Activated CD8-positive, alpha-beta T cell treated with anti-CD3 and anti-CD28 coated beads, Interleukin-2, amount 10 ng/mL, durations not matched to agents 7 days and 5 days (primary cell): ENCODE data around the gene BAAT. TPM values are rescaled to one million over a fixed set of nuclear protein-coding genes. Genes with fewer than 3 reads are reported as not detected.

Source experiments
- ATAC-seq: fragments of 150-1000 bp; cut with Tn5 transposase; one replicate; pipeline ENCODE4 v1.10.0; 2021; ENCODE audit warnings: moderate library complexity
- CTCF ChIA-PET: fragments of 350-600 bp; sonication (Branson Sonifier 250); formaldehyde crosslinking; loops from one replicate; lab custom pipeline; 2021; ENCODE audit warnings: antibody characterized with exemption; lab: Charles Lee
- POLR2A ChIA-PET: fragments of 350-600 bp; sonication (Branson Sonifier 250); formaldehyde crosslinking; loops from one replicate; lab custom pipeline; 2021; ENCODE audit warnings: antibody characterized with exemption; lab: Charles Lee
- DNase-seq: peaks from one replicate; pipeline ENCODE4 v3.0.0-alpha.2; 2020
- H3K27ac Mint-ChIP-seq: one replicate; pipeline ENCODE4 v1.8.0; 2021; ENCODE audit warnings: mild to moderate bottlenecking, mixed read lengths
- H3K27me3 Mint-ChIP-seq: one replicate; pipeline ENCODE4 v1.8.0; 2021; ENCODE audit warnings: low read depth, mixed read lengths
- H3K36me3 Mint-ChIP-seq: one replicate; pipeline ENCODE4 v1.8.0; 2021; ENCODE audit warnings: low read depth, mixed read lengths
- H3K4me1 Mint-ChIP-seq: one replicate; pipeline ENCODE4 v1.8.0; 2021; ENCODE audit warnings: low read depth, mixed read lengths
- H3K4me3 Mint-ChIP-seq: one replicate; pipeline ENCODE4 v1.8.0; 2021; ENCODE audit warnings: mild to moderate bottlenecking, mixed read lengths
- H3K9me3 Mint-ChIP-seq: one replicate; pipeline ENCODE4 v1.8.0; 2022; ENCODE audit warnings: mixed read lengths; ENCODE audit not compliant: insufficient read depth
- total RNA-seq, 2 experiments: library from RNA; stranded (reverse); gene quantifications; one replicate each; pipeline ENCODE4 v1.2.3, GENCODE V29; 2021

BAAT gene
- total RNA-seq, 2 experiments from 2014 or later, result not detected

DNA sequence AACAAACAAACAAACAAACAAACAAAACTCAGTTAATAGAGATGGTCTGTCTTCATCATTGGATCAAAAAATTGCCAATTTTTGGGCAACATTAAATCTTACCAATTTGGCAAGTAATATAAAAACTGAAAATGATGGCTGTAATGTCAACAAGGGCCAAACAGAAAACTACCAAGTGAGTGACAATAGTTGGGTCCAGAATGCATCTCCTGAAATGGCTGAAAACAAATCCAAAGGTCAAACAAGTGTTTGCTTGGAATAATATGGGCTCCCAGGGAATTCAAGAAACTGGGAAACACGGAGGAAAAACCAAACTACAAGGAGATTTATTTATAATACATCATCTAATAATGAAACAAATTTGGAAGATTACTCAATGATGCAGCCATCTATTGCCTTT lies 25.1 kb downstream of the BAAT start:
- ATAC-seq (no peak), DNase-seq (no peak)
- Mint-ChIP-seq H3K4me3 (no peak overlapping the region), H3K9me3 (no peaks in the 10 kb centered on the region), H3K4me1 (no peaks in the 10 kb centered on the region), H3K27me3 (peaks cover 2% of the 10 kb centered on the region), H3K27ac (no peak overlapping the region), H3K36me3 (no peaks in the 10 kb centered on the region)
- ChIA-PET CTCF (no interaction called here), POLR2A (no interaction called here)

DNA sequence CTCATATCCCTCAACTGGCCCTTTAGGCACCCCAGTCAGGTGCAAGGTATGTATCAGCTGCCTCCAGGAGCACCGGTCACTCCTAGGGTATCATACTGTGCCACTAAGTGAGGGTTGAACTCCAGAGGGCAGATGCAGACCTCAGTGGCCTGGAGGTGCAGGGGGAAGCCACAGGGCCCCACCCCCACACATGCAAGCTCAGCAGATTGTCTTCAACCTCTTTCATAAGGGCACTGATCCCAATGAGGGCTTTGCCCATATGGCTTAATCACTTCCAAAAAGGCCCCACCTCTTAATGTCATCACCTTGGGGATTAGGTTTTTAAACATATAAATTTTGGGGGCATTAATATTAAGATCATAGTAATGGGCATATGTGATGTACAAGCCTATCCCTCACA lies 28.2 kb downstream of the BAAT start:
- Mint-ChIP-seq H3K27ac (no peak overlapping the region), H3K4me3 (no peak overlapping the region), H3K4me1 (no peaks in the 10 kb centered on the region), H3K27me3 (peaks cover 2% of the 10 kb centered on the region), H3K9me3 (no peaks in the 10 kb centered on the region), H3K36me3 (no peaks in the 10 kb centered on the region)
- POLR2A ChIA-PET, result no interaction called here
- no peak for DNase-seq
- ATAC-seq, result no peak
- CTCF ChIA-PET, result no interaction called here

DNA sequence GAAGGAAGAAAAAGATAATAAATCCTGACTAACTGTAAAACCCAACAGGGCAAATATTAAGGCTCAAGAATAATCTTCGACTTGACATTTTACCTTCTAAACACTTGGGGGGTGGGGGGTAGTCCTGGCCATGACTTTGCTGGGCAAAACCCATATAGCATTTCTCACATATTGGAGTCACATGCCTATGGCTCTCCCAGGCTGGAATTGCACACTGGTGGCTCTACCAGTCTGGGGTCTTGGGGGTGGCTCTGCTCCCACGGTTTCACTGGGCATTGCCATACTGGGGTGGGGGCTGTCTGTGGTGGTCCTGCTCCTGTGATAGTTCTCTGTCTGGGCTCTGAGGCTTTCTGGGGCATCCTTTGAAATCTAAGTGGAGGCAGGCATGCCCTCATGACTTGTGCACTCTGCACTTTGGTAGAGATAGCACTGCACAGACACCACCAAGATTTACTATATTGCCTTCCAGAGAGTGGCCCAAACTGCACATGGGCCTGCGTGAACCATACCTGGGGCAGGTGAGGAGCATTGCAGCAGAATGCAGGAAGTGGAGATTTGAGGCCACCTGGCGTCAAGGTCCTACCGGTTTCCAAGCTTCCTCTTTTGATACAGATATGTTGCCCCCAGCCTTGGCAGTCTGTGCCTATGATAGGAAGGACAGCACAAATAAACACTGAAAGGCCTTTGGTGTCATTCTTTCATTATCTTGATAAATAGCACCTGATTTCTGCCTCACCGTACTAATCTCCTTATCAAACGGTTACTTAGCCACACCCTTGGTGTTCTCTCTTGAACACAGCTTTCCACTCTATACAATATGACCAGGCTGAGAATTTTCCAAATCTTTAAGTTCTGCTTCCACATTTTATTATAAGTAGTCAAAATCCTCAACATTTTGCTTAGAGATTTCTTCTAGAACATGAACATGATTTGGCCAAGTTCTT lies 29.8 kb downstream of the BAAT start:
- POLR2A ChIA-PET, result no interaction called here
- Mint-ChIP-seq H3K4me3 (no peak overlapping the region), H3K36me3 (no peaks in the 10 kb centered on the region), H3K27me3 (peaks cover 3% of the 10 kb centered on the region), H3K9me3 (no peaks in the 10 kb centered on the region), H3K27ac (no peak overlapping the region), H3K4me1 (no peaks in the 10 kb centered on the region)
- DNase-seq, result no peak
- ATAC-seq, result no peak
- CTCF ChIA-PET, result no interaction called here

GRCh38 chr9:101354143-101354764 lies 30.6 kb downstream of the BAAT start:
- DNase-seq (no peak), ATAC-seq (no peak)
- ChIA-PET CTCF (no interaction called here), POLR2A (no interaction called here)
- H3K4me1 Mint-ChIP-seq, result no peaks in the 10 kb centered on the region
- no peak overlapping the region for H3K27ac Mint-ChIP-seq
- no peaks in the 10 kb centered on the region for H3K9me3 Mint-ChIP-seq
- H3K27me3 Mint-ChIP-seq, result peaks cover 5% of the 10 kb centered on the region
- H3K36me3 Mint-ChIP-seq, result no peaks in the 10 kb centered on the region
- H3K4me3 Mint-ChIP-seq, result no peak overlapping the region

DNA sequence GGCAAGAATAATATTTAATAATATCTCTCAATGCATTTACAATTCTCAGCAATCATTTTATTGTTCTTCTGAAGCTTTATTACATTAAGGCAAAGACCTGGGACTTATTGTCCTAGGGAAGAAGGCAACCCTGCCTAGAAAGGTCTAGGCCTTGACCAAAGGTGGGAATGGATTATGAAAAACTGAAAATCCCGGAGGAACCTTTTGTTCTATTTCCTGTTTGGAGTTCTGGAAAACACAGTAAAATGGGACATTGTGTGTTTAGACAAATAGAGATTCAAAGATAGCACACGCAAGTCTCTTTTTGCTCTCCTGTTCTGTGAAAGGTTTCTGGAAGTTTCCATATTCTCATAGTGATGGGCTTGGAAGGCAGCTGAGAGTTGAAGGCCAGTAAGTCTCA lies 31.1 kb downstream of the BAAT start:
- Mint-ChIP-seq H3K4me3 (no peak overlapping the region), H3K27ac (no peak overlapping the region), H3K9me3 (no peaks in the 10 kb centered on the region), H3K27me3 (peaks cover 7% of the 10 kb centered on the region), H3K36me3 (no peaks in the 10 kb centered on the region), H3K4me1 (no peaks in the 10 kb centered on the region)
- no peak for ATAC-seq
- DNase-seq, result no peak
- ChIA-PET CTCF (no interaction called here), POLR2A (no interaction called here)

GRCh38 chr9:101352892-101353463 lies 31.8 kb downstream of the BAAT start:
- ATAC-seq (no peak), DNase-seq (no peak)
- ChIA-PET POLR2A (no interaction called here), CTCF (no interaction called here)
- no peaks in the 10 kb centered on the region for H3K9me3 Mint-ChIP-seq
- peaks cover 9% of the 10 kb centered on the region for H3K27me3 Mint-ChIP-seq
- no peaks in the 10 kb centered on the region for H3K4me1 Mint-ChIP-seq
- no peak overlapping the region for H3K4me3 Mint-ChIP-seq
- no peak overlapping the region for H3K27ac Mint-ChIP-seq
- H3K36me3 Mint-ChIP-seq, result no peaks in the 10 kb centered on the region

DNA sequence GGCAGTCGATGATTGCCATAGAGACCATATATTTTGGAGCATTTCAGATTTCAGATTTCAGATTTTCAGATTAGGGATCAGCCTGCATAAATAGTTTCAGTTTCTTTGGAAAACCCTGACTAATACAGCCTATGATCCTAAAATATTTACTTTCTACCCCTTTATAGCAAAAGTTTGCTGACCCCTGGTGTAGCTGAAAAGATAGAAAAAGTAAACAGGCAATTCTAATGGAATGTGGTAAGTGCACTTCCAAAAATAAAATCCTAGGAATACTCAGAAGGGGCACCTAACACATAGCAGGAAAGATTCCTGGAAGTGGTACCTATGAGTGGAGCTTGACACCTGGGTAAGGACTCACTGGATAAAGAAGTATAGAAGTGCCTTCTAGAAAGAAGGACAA lies 34.5 kb downstream of the BAAT start:
- Mint-ChIP-seq H3K4me1 (no peaks in the 10 kb centered on the region), H3K9me3 (no peaks in the 10 kb centered on the region), H3K27me3 (peaks cover 13% of the 10 kb centered on the region), H3K27ac (no peak overlapping the region), H3K36me3 (no peaks in the 10 kb centered on the region), H3K4me3 (no peak overlapping the region)
- ATAC-seq (no peak), DNase-seq (no peak)
- CTCF ChIA-PET, result no interaction called here
- POLR2A ChIA-PET, result no interaction called here

GRCh38 chr9:101342595-101342994 lies 42.2 kb downstream of the BAAT start:
- POLR2A ChIA-PET, result no interaction called here
- Mint-ChIP-seq H3K4me1 (no peaks in the 10 kb centered on the region), H3K9me3 (no peaks in the 10 kb centered on the region), H3K4me3 (no peak overlapping the region), H3K27ac (no peak overlapping the region), H3K36me3 (no peaks in the 10 kb centered on the region), H3K27me3 (peaks cover 7% of the 10 kb centered on the region)
- ATAC-seq, result no peak
- no peak for DNase-seq
- CTCF ChIA-PET, result no interaction called here

GRCh38 chr9:101341958-101342357 lies 42.8 kb downstream of the BAAT start:
- Mint-ChIP-seq H3K27me3 (peaks cover 7% of the 10 kb centered on the region), H3K4me3 (no peak overlapping the region), H3K4me1 (no peaks in the 10 kb centered on the region), H3K27ac (no peak overlapping the region), H3K9me3 (no peaks in the 10 kb centered on the region), H3K36me3 (no peaks in the 10 kb centered on the region)
- no peak for ATAC-seq
- ChIA-PET POLR2A (no interaction called here), CTCF (no interaction called here)
- DNase-seq, result no peak

DNA sequence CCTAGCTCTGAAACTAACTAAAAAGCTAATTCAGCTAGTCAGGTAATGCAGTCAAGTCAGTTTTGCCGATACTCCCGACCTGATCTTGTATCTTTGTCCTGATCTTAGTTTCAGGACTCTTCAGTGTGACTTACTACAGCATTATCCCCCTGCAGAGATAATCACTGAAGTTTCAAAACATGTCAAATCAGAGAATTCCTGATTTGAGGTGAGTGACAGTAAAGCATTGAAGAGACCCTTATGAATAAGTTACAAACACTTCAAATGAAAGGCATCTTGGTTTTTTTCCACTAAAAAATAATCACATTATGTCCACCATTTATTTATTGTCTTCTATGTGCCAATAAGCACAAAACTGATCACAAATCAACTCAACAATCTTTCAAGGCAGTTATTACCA lies 47.6 kb downstream of the BAAT start:
- no peak overlapping the region for H3K4me3 Mint-ChIP-seq
- H3K36me3 Mint-ChIP-seq, result no peaks in the 10 kb centered on the region
- ChIA-PET CTCF (no interaction called here), POLR2A (no interaction called here)
- no peak for ATAC-seq
- no peaks in the 10 kb centered on the region for H3K4me1 Mint-ChIP-seq
- peaks cover 3% of the 10 kb centered on the region for H3K27me3 Mint-ChIP-seq
- H3K27ac Mint-ChIP-seq, result no peak overlapping the region
- H3K9me3 Mint-ChIP-seq, result no peaks in the 10 kb centered on the region
- DNase-seq, result no peak

- DNase-seq, result no peak
- no peaks in the 10 kb centered on the region for H3K4me1 Mint-ChIP-seq
- H3K9me3 Mint-ChIP-seq, result no peaks in the 10 kb centered on the region
- no peaks in the 10 kb centered on the region for H3K36me3 Mint-ChIP-seq
- CTCF ChIA-PET, result no interaction called here
- H3K27ac Mint-ChIP-seq, result no peak overlapping the region
- no peak overlapping the region for H3K4me3 Mint-ChIP-seq
- POLR2A ChIA-PET, result no interaction called here
- H3K27me3 Mint-ChIP-seq, result peaks cover 3% of the 10 kb centered on the region
- no peak for ATAC-seq
Observed at GRCh38 chr9:101336091-101336490, 48.7 kb downstream of the BAAT start.

GRCh38 chr9:101333926-101334702 lies 50.7 kb downstream of the BAAT start:
- H3K36me3 Mint-ChIP-seq, result no peaks in the 10 kb centered on the region
- ATAC-seq, result no peak
- no peaks in the 10 kb centered on the region for H3K4me1 Mint-ChIP-seq
- no peaks in the 10 kb centered on the region for H3K27me3 Mint-ChIP-seq
- no peak for DNase-seq
- ChIA-PET CTCF (no interaction called here), POLR2A (no interaction called here)
- no peak overlapping the region for H3K4me3 Mint-ChIP-seq
- H3K27ac Mint-ChIP-seq, result no peak overlapping the region
- H3K9me3 Mint-ChIP-seq, result no peaks in the 10 kb centered on the region
